Chondrocyte (in vitro differentiated cells): ENCODE results near the gene RPL13. TPM values are rescaled to one million over a fixed set of nuclear protein-coding genes. Genes with fewer than 3 reads are reported as not detected.

ENCODE experiments used
- DNase-seq: peaks from one replicate; pipeline ENCODE4 v3.0.0; 2021; ENCODE audit warnings: mixed read lengths, low spot score
- H3K27ac Mint-ChIP-seq: one replicate; pipeline ENCODE4 v1.8.0; 2021; ENCODE audit warnings: mild to moderate bottlenecking, moderate library complexity, mixed read lengths; ENCODE audit not compliant: unreplicated experiment
- H3K27me3 Mint-ChIP-seq: 2 replicates; pipeline ENCODE4 v1.8.0; 2021; ENCODE audit warnings: low read depth, mixed read lengths
- H3K36me3 Mint-ChIP-seq: 2 replicates; pipeline ENCODE4 v1.8.0; 2021; ENCODE audit warnings: low read depth, mixed read lengths
- H3K4me1 Mint-ChIP-seq: 2 replicates; pipeline ENCODE4 v1.8.0; 2021; ENCODE audit warnings: low read depth, mild to moderate bottlenecking, mixed read lengths
- H3K4me3 Mint-ChIP-seq: one replicate; pipeline ENCODE4 v1.8.0; 2021; ENCODE audit warnings: mild to moderate bottlenecking, moderate library complexity, mixed read lengths; ENCODE audit not compliant: unreplicated experiment
- H3K9me3 Mint-ChIP-seq: 2 replicates; pipeline ENCODE4 v1.8.0; 2021; ENCODE audit warnings: low read depth, mixed read lengths
- total RNA-seq: library from RNA; stranded (reverse); gene quantifications from 3 replicates; pipeline ENCODE4 v1.2.1, GENCODE V29; 2021
- TF ChIP-seq, protein P1 (sequence below): fragments of 200-600 bp; sonication (generic); IDR thresholded peaks from 2 replicates; pipeline ENCODE4 v1.5.0; 2021; ENCODE audit warnings: antibody characterized with exemption, mild to moderate bottlenecking, moderate library complexity

Gene RPL13
- total RNA-seq, 1 donor from 2014 or later: 1,149 TPM

DNA sequence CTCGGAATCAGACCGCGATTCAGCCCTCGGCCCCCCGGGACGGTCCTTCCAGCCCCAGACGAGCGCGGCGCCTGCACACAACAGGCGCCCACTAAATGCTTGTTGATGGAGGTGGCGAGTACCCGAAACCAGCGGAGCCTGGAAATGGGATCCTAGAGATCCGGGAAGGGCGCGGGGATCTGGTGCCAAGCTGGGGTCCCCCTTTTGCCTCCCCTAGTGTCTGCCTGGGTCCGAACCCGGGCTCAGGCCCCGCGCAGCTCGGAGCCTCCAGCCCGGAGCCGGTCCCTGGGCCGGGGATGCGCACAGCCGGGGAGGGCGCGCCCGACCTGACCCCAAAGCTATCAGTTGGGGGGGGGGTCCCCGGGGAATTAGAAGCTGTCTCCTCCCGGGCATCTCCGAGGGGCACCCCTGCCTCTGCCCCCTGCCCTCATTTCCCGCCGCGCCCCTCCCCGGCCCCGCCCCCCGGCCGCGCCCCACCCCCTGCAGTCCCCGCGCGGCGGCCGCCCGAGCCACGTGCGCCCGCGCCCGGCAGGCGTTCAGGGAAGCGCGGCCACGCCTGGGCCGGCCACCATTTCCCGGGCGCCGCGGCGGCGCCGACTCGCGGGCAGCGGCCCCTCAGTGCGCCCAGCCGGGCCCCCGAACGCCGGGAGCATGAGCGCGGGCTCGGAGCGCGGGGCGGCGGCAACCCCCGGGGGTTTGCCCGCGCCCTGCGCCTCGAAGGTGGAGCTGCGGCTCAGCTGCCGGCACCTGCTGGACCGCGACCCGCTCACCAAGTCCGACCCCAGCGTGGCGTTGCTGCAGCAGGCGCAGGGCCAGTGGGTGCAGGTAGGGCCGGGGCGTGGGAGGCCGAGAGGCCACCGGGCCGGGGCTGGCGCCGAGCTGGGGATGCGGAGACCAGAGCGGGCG lies 15.0 kb downstream of the RPL13 start, which contains the start of gene CPNE7:
Gene CPNE7 (plus strand): TSS at position 512 of the 906 bp plus-strand sequence. CDS start 140 bp downstream, at position 652.
- TF ChIP-seq, protein P1, sequence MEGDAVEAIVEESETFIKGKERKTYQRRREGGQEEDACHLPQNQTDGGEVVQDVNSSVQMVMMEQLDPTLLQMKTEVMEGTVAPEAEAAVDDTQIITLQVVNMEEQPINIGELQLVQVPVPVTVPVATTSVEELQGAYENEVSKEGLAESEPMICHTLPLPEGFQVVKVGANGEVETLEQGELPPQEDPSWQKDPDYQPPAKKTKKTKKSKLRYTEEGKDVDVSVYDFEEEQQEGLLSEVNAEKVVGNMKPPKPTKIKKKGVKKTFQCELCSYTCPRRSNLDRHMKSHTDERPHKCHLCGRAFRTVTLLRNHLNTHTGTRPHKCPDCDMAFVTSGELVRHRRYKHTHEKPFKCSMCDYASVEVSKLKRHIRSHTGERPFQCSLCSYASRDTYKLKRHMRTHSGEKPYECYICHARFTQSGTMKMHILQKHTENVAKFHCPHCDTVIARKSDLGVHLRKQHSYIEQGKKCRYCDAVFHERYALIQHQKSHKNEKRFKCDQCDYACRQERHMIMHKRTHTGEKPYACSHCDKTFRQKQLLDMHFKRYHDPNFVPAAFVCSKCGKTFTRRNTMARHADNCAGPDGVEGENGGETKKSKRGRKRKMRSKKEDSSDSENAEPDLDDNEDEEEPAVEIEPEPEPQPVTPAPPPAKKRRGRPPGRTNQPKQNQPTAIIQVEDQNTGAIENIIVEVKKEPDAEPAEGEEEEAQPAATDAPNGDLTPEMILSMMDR: no peak
- Mint-ChIP-seq H3K9me3 (no peaks in the 10 kb centered on the region), H3K4me1 (peaks cover 20% of the 10 kb centered on the region), H3K36me3 (no peaks in the 10 kb centered on the region), H3K4me3 (peak within 1 kb of the TSS; percentile 57), H3K27ac (no peak within 1 kb of the TSS), H3K27me3 (no peaks in the 10 kb centered on the region)
- no peak for DNase-seq

DNA sequence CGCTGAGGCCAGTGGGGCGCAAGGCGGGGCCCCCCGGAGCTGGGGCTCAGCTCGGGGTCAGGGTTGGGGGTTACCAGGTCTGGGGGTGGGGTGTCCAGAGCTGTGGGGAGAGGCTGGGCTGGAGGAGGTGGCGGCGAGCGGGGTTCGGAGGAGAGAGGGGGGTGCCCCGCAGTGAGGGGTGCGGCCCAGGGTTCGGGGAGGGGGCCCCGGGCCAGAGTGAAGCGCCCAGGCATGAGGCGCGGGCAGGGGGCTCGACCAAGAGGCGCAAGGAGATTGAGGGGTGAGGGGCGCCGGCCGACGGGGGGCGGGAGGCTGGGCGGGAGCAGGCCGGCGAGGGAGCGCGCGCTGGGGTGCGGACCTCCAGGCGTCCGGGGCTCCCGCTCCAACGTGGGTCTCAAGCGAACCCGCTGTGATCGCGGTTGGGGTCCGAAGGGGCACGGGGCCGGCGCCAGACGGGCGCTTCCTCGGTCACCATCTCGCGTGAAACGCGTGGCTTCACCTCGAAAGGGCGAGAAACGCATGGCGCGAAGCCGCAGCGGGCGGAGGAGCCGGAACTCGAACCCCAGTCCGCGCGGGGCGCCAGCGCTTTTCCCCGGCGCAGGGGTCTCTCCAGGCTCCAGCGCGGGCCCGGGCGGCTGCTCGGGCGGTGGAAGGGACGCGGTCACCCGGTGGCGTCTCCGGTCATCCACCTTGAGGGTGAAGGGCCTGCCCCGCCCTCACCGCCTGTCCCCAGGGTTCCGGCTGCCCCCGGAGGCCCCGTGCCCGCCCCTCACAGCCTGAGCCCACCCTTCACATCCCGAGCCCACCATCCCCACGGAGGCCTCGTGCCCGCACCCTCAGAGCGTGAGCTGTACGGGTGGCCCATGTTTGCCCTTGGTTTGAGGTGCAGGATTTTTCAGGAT lies 15.9 kb downstream of the RPL13 start:
- Mint-ChIP-seq H3K4me3 (no peak overlapping the region), H3K27me3 (no peaks in the 10 kb centered on the region)
- TF ChIP-seq, protein P1: no peak

DNA sequence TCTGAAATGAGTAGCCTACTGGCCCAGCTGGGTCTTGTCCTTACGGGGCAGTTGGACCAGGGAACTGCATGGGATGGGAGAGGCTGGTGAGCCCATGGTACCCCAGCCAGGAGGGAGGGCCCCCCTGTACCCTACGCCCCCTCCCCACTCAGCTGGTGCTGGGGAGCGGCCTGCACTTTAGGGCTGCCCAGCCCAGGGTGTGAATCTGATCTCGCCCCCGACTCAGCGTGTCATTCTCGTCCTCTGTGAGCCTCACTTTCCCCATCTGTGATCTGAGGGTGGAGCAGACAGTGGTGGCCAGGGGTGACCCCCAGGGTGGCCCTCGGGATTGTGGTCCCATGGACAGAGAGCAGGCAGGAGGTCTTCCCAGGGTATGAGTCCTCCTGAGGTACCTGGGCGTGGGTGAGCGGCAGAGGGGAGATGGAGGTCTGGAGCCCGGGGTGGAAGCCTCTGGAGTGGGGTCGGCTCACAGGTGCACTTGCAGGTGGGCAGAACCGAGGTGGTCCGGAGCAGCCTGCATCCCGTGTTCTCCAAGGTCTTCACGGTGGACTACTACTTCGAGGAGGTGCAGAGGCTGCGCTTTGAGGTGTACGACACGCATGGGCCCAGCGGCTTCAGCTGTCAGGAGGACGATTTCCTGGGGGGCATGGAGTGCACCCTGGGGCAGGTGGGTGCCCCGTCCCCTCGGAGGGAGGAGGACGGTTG lies 16.7 kb downstream of the RPL13 start:
- no peaks in the 10 kb centered on the region for H3K27me3 Mint-ChIP-seq
- H3K36me3 Mint-ChIP-seq: no peaks in the 10 kb centered on the region
- no peak overlapping the region for H3K27ac Mint-ChIP-seq
- peak overlapping the region; percentile 18 for H3K4me3 Mint-ChIP-seq
- TF ChIP-seq, protein P1: no peak
- no peaks in the 10 kb centered on the region for H3K9me3 Mint-ChIP-seq
- peaks cover 20% of the 10 kb centered on the region for H3K4me1 Mint-ChIP-seq
- DNase-seq: no peak

More for the DNA sequence above, 15.9 kb downstream of the RPL13 start:
- no peak overlapping the region for H3K27ac Mint-ChIP-seq
- no peaks in the 10 kb centered on the region for H3K36me3 Mint-ChIP-seq
- H3K4me1 Mint-ChIP-seq: peaks cover 20% of the 10 kb centered on the region
- H3K9me3 Mint-ChIP-seq: no peaks in the 10 kb centered on the region
- no peak for DNase-seq

- Mint-ChIP-seq H3K4me3 (no peak overlapping the region), H3K4me1 (peaks cover 5% of the 10 kb centered on the region), H3K27ac (no peak overlapping the region), H3K36me3 (no peaks in the 10 kb centered on the region), H3K9me3 (no peaks in the 10 kb centered on the region), H3K27me3 (no peaks in the 10 kb centered on the region)
- DNase-seq: no peak
- TF ChIP-seq, protein P1: no peak
Observed at GRCh38 chr16:89579351-89579750, 18.9 kb downstream of the RPL13 start.
